ENCODE data around the gene ABCB1.

DNA sequence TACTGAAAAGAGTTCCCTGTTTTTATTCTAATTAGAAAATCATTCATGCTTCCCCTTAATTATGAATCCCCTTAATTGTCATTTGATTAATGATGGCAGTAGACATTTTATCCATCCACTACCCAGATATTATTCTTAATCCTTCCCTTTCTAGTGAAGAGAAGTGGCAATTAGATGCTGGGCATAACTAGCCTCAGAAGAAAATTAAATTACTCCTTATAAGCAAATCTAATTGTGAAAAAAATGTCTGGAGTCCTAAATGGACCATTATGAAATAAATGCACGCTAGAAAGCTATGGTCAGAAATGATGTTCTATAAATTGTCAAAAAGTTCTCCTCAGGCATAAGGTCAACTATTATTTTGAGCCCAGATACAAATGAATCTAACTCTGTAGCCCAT is 4.5 kb downstream of the ABCB1 start:
- TF ChIP-seq, protein P1, sequence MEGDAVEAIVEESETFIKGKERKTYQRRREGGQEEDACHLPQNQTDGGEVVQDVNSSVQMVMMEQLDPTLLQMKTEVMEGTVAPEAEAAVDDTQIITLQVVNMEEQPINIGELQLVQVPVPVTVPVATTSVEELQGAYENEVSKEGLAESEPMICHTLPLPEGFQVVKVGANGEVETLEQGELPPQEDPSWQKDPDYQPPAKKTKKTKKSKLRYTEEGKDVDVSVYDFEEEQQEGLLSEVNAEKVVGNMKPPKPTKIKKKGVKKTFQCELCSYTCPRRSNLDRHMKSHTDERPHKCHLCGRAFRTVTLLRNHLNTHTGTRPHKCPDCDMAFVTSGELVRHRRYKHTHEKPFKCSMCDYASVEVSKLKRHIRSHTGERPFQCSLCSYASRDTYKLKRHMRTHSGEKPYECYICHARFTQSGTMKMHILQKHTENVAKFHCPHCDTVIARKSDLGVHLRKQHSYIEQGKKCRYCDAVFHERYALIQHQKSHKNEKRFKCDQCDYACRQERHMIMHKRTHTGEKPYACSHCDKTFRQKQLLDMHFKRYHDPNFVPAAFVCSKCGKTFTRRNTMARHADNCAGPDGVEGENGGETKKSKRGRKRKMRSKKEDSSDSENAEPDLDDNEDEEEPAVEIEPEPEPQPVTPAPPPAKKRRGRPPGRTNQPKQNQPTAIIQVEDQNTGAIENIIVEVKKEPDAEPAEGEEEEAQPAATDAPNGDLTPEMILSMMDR (IDR thresholded peaks at IDR 0.05): no peak
- TF ChIP-seq POLR2A (IDR thresholded peaks at IDR 0.05): no peak
- no peak for TF ChIP-seq POLR2AphosphoS5 (IDR thresholded peaks at IDR 0.05)

Data from transverse colon (tissue), 4 donors.